SK-N-SH (cell line): ENCODE measurements around the gene TEX52. TPM values are rescaled to one million over a fixed set of nuclear protein-coding genes. Genes with fewer than 3 reads are reported as not detected.

Experiments
- CTCF ChIA-PET: fragments of 300-600, 350-600 bp; formaldehyde crosslinking; extraction: SDS; loops from one replicate; lab custom pipeline; 2021; lab: Yijun Ruan, JAX
- POLR2A ChIA-PET: fragments of 350-600 bp; sonication (Branson Sonifier 250); formaldehyde crosslinking; extraction: SDS; loops from one replicate; lab custom pipeline; 2020; ENCODE audit warnings: antibody characterized with exemption, inconsistent platforms; lab: Yijun Ruan, JAX
- DNase-seq: peaks from one replicate; pipeline ENCODE4 v3.0.0; 2012
- H2AFZ ChIP-seq: fragments of 200-600 bp; sonication (generic); 2 replicates; pipeline ENCODE4 v1.8.1; 2016; ENCODE audit warnings: antibody characterized with exemption, mild to moderate bottlenecking, low read depth
- H3F3A ChIP-seq: fragments of 200-600 bp; sonication (generic); replicated peaks from 2 replicates; pipeline ENCODE3; 2016; ENCODE audit warnings: antibody characterized with exemption, mild to moderate bottlenecking; ENCODE audit not compliant: insufficient read depth
- H3K27ac ChIP-seq, 2 experiments: fragments of 200-500 bp in 1 of 2; fragments of 200-600 bp in 1 of 2; sonication (Bioruptor generic) in 1 of 2; sonication (generic), shearing (Covaris generic) in 1 of 2; 2 replicates each; pipeline versions ENCODE4 v1.5.1 to v1.6.1; 2014 to 2016; ENCODE audit warnings: low read depth in 2 of 2, inconsistent platforms in 1 of 2, low read length in 1 of 2, mild to moderate bottlenecking in 1 of 2, mixed read lengths in 1 of 2
- H3K27me3 ChIP-seq: fragments of 200-600 bp; sonication (generic), shearing (Covaris generic); 2 replicates; pipeline ENCODE4 v1.6.1; 2016; ENCODE audit warnings: mixed run types; ENCODE audit not compliant: insufficient read depth
- H3K36me3 ChIP-seq, 2 experiments: fragments of 200-500 bp in 1 of 2; fragments of 200-600 bp in 1 of 2; sonication (Bioruptor generic) in 1 of 2; sonication (generic) in 1 of 2; replicated peaks in 1 of 2; 2 replicates each; pipeline versions ENCODE3 to v1.5.1; 2014 to 2016; ENCODE audit warnings: low read length in 1 of 2, mild to moderate bottlenecking in 1 of 2; ENCODE audit not compliant: insufficient read depth in 2 of 2, control insufficient read depth in 1 of 2
- H3K4me1 ChIP-seq, 2 experiments: fragments of 200-500 bp in 1 of 2; fragments of 200-600 bp in 1 of 2; sonication (Bioruptor generic) in 1 of 2; sonication (generic), shearing (Covaris generic) in 1 of 2; 2 replicates each; pipeline versions ENCODE4 v1.5.1 to v1.6.1; 2014 to 2016; ENCODE audit warnings: low read depth in 1 of 2, low read length in 1 of 2, mixed run types in 1 of 2; ENCODE audit not compliant: insufficient read depth in 2 of 2, control insufficient read depth in 1 of 2
- H3K4me2 ChIP-seq: fragments of 200-600 bp; sonication (generic), shearing (Covaris generic); 2 replicates; pipeline ENCODE4 v1.6.1; 2017; ENCODE audit warnings: mixed run types
- H3K4me3 ChIP-seq, 2 experiments: fragments of 200-500 bp in 1 of 2; fragments of 200-600 bp in 1 of 2; sonication (Bioruptor generic) in 1 of 2; sonication (generic), shearing (Covaris generic) in 1 of 2; 2 replicates each; pipeline versions ENCODE4 v1.5.1 to v1.8.1; 2014 to 2016; ENCODE audit warnings: low read depth in 2 of 2, inconsistent platforms in 1 of 2, low read length in 1 of 2, mild to moderate bottlenecking in 1 of 2, mixed read lengths in 1 of 2, moderate library complexity in 1 of 2
- H3K79me2 ChIP-seq: fragments of 200-600 bp; sonication (generic); 2 replicates; pipeline ENCODE4 v1.8.1; 2017; ENCODE audit warnings: mild to moderate bottlenecking; ENCODE audit not compliant: insufficient read depth
- H3K9ac ChIP-seq: fragments of 200-600 bp; sonication (generic); 2 replicates; pipeline ENCODE4 v1.6.1; 2017; ENCODE audit warnings: mixed run types
- H3K9me2 ChIP-seq: fragments of 200-600 bp; sonication (generic); 2 replicates; pipeline ENCODE4 v1.6.1; 2017; ENCODE audit warnings: mixed run types
- H3K9me3 ChIP-seq: fragments of 200-600 bp; sonication (generic); 2 replicates; pipeline ENCODE4 v1.6.1; 2017; ENCODE audit warnings: mixed run types, mild to moderate bottlenecking, moderate library complexity
- H4K20me1 ChIP-seq: fragments of 200-600 bp; sonication (generic); 2 replicates; pipeline ENCODE4 v1.6.1; 2017; ENCODE audit warnings: mild to moderate bottlenecking, mixed run types; ENCODE audit not compliant: insufficient read depth
- CHD2 ChIP-seq: fragments of 150-350 bp; IDR thresholded peaks from 2 replicates; pipeline ENCODE4 v1.6.1; 2018; ENCODE audit warnings: low read length; ENCODE audit not compliant: partially characterized antibody
- ELF1 ChIP-seq: IDR thresholded peaks from 2 replicates; pipeline ENCODE4 v1.4.0; 2012
- EP300 ChIP-seq, 2 experiments: IDR thresholded peaks; 2 replicates each; pipeline versions ENCODE4 v1.4.0 to v1.6.1; 2012; ENCODE audit warnings: borderline replicate concordance in 1 of 2, low read depth in 1 of 2, low read length in 1 of 2
- FOXJ3 ChIP-seq: sonication (generic); formaldehyde crosslinking; IDR thresholded peaks from 2 replicates; pipeline ENCODE4 v1.5.1; 2020; ENCODE audit warnings: mild to moderate bottlenecking, missing genetic modification reagents
- GABPA ChIP-seq: IDR thresholded peaks from 2 replicates; pipeline ENCODE4 v1.4.0; 2012; ENCODE audit warnings: low read depth, mild to moderate bottlenecking
- MEF2A ChIP-seq: IDR thresholded peaks from 2 replicates; pipeline ENCODE4 v1.4.0; 2012; ENCODE audit warnings: low read depth, borderline replicate concordance
- NFIC ChIP-seq: IDR thresholded peaks from 2 replicates; pipeline ENCODE4 v1.4.0; 2012; ENCODE audit warnings: borderline replicate concordance
- RAD21 ChIP-seq: IDR thresholded peaks from 2 replicates; pipeline ENCODE4 v1.6.1; 2012; ENCODE audit warnings: mild to moderate bottlenecking, low read length
- RCOR1 ChIP-seq: fragments of 150-350 bp; IDR thresholded peaks from 2 replicates; pipeline ENCODE4 v1.6.1; 2017; ENCODE audit warnings: antibody characterized with exemption, low read length
- RFX5 ChIP-seq: IDR thresholded peaks from 2 replicates; pipeline ENCODE4 v1.6.1; 2012; ENCODE audit warnings: mild to moderate bottlenecking, improper control_type of control experiment, low read length
- RXRA ChIP-seq: IDR thresholded peaks from 2 replicates; pipeline ENCODE4 v1.4.0; 2012; ENCODE audit warnings: low read depth, mild to moderate bottlenecking, borderline replicate concordance
- TAF1 ChIP-seq: IDR thresholded peaks from 2 replicates; pipeline ENCODE4 v1.6.1; 2012; ENCODE audit warnings: low read depth, mild to moderate bottlenecking, low read length, moderate library complexity, borderline replicate concordance
- YY1 ChIP-seq: IDR thresholded peaks from 2 replicates; pipeline ENCODE4 v1.4.0; 2012; ENCODE audit warnings: low read depth, mild to moderate bottlenecking
- WGBS: methylation state at CpG from one replicate; pipeline ENCODE4 v1.1.6; 2017; ENCODE audit warnings: low lambda C conversion rate; 5-methylcytosine and 5-hydroxymethylcytosine counted together
- polyA plus RNA-seq, 3 experiments: library from polyadenylated mRNA; depleted of rRNA; stranded (reverse); fragments of >200 nt; gene quantifications; 2 replicates each; pipeline ENCODE4 v1.2.3, GENCODE V29; 2012
- TF ChIP-seq, protein P1 (sequence below): fragments of 150-350 bp; IDR thresholded peaks from 2 replicates; pipeline ENCODE4 v1.6.1; 2016; ENCODE audit warnings: mild to moderate bottlenecking, low read depth, low read length
- TF ChIP-seq, protein P2 (sequence below): fragments of 200-600 bp; sonication (generic); IDR thresholded peaks from 2 replicates; pipeline ENCODE4 v1.6.1; 2017; ENCODE audit warnings: antibody characterized with exemption, mild to moderate bottlenecking, moderate library complexity
- TF ChIP-seq, protein P3 (sequence below): IDR thresholded peaks from 2 replicates; pipeline ENCODE4 v1.4.0; 2012; ENCODE audit warnings: low read depth
- TF ChIP-seq, protein P4 (sequence below): fragments of 150-350 bp; IDR thresholded peaks from 2 replicates; pipeline ENCODE4 v1.6.1; 2017; ENCODE audit warnings: antibody characterized with exemption, low read length, low read depth, borderline replicate concordance
- TF ChIP-seq, protein P5 (sequence below): IDR thresholded peaks from 2 replicates; pipeline ENCODE4 v1.6.1; 2012; ENCODE audit warnings: mild to moderate bottlenecking, low read depth, low read length, moderate library complexity

TEX52 gene
- polyA plus RNA-seq, 1 of the 3 experiments (the other 2 are of a cell fraction), result not detected

DNA sequence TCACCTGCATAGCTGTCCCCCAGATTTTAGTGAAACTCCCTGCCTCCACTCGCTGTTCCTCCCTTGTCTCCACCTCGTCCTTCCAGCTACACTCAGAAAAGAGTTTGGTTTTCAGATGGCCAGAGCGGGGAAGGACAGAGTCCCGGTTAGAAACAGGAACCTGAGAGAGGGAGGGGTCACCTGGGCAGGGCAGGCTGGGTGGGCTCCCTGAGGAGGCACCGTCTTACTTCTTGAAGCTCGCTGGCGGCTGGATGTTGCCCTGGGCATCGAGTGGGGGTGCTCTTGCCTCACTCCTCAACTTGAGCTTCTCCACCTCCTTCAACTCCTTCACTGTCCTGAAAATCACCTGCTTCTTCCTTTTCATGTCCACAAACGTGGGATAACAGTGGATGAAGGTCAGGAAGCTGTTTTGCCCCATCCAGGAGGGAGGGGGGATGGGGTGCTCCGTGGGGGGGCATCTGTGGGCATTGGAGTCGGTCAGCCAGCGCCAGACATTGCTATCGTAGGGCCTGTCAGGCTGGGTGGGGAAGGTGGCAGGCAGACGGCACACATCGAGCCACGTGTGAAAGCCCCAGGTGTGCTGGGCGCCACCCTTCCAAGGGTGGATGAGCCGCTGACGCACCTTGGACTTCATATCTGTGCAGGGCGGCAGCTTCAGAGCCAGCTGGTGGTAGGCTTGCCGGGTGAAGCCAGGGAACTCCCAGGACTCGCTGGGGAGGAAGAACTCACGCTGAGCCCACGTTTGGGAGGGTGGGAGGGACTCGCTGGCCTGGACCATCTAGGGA is 2.0 kb downstream of the TEX52 start:
- no peak overlapping the region for H3K4me3 ChIP-seq

DNA sequence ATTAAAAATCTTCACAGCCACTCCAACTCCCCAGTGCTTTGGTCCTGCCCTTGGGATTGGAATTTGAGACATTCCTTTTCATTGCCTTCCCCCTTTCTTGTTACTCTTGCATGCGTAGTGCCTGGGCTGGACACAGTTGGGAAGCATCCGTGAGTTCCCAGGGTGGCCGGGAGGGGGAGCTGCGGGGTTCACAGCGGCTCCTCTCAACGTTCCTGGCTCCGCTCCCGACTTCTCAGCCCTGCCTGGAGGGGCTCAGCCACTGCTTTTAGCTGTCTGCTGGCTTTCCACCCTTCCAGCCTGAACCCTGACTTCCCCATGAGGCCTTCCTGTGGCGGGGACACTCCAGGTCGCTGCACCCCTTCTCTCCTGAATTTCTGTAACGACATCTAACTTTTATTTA is 3.2 kb downstream of the TEX52 start:
- H2AFZ ChIP-seq, result no peak overlapping the region
- no peaks in the 10 kb centered on the region for H3K9me3 ChIP-seq
- H3F3A ChIP-seq, result peaks cover 3% of the 10 kb centered on the region
- no peak overlapping the region for H3K27ac ChIP-seq
- H3K9ac ChIP-seq, result no peak overlapping the region
- DNase-seq, result peak; percentile 93
- H3K4me2 ChIP-seq, result no peak overlapping the region
- peaks cover 0 to 6% of the 10 kb centered on the region in 2 experiments for H3K36me3 ChIP-seq
- H3K4me3 ChIP-seq, result no peak overlapping the region; a peak in 1 of 4 replicates
- ChIA-PET CTCF (interaction anchor here (0.6 to 3.8 kb wide), 38 partner anchors 8 to 1388 kb away, joined by 3 to 30 read pairs (median 4); no protein-coding TSS in a partner anchor), POLR2A (interaction anchor here (1.3 kb wide), 1 partner anchor 8 kb away, joined by 3 read pairs; no protein-coding TSS in a partner anchor)
- H3K79me2 ChIP-seq, result no peaks in the 10 kb centered on the region
- no peaks in the 10 kb centered on the region for H4K20me1 ChIP-seq
- H3K4me1 ChIP-seq, result no peaks in the 10 kb centered on the region
- WGBS, result 24% methylated on average over 9 of the region's 11 CpGs
- H3K9me2 ChIP-seq, result no peaks in the 10 kb centered on the region
- H3K27me3 ChIP-seq, result no peaks in the 10 kb centered on the region
- TF ChIP-seq MEF2A (no peak), NFIC (peak; percentile 44; the same call in 1 of the 2 replicates), ELF1 (no peak), RAD21 (peak; percentile 64), RCOR1 (peak; percentile 16; the same call in 1 of the 2 replicates), CHD2 (no peak), RFX5 (no peak), YY1 (no peak)
- TF ChIP-seq, protein P1, sequence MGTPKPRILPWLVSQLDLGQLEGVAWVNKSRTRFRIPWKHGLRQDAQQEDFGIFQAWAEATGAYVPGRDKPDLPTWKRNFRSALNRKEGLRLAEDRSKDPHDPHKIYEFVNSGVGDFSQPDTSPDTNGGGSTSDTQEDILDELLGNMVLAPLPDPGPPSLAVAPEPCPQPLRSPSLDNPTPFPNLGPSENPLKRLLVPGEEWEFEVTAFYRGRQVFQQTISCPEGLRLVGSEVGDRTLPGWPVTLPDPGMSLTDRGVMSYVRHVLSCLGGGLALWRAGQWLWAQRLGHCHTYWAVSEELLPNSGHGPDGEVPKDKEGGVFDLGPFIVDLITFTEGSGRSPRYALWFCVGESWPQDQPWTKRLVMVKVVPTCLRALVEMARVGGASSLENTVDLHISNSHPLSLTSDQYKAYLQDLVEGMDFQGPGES, result no peak
- TF ChIP-seq, protein P2, sequence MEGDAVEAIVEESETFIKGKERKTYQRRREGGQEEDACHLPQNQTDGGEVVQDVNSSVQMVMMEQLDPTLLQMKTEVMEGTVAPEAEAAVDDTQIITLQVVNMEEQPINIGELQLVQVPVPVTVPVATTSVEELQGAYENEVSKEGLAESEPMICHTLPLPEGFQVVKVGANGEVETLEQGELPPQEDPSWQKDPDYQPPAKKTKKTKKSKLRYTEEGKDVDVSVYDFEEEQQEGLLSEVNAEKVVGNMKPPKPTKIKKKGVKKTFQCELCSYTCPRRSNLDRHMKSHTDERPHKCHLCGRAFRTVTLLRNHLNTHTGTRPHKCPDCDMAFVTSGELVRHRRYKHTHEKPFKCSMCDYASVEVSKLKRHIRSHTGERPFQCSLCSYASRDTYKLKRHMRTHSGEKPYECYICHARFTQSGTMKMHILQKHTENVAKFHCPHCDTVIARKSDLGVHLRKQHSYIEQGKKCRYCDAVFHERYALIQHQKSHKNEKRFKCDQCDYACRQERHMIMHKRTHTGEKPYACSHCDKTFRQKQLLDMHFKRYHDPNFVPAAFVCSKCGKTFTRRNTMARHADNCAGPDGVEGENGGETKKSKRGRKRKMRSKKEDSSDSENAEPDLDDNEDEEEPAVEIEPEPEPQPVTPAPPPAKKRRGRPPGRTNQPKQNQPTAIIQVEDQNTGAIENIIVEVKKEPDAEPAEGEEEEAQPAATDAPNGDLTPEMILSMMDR, result peak; percentile 89
- TF ChIP-seq, protein P3, sequence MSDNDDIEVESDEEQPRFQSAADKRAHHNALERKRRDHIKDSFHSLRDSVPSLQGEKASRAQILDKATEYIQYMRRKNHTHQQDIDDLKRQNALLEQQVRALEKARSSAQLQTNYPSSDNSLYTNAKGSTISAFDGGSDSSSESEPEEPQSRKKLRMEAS, result no peak
- TF ChIP-seq, protein P4, sequence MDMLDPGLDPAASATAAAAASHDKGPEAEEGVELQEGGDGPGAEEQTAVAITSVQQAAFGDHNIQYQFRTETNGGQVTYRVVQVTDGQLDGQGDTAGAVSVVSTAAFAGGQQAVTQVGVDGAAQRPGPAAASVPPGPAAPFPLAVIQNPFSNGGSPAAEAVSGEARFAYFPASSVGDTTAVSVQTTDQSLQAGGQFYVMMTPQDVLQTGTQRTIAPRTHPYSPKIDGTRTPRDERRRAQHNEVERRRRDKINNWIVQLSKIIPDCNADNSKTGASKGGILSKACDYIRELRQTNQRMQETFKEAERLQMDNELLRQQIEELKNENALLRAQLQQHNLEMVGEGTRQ, result no peak

More for the DNA sequence above, 2.0 kb downstream of the TEX52 start:
- Histone ChIP-seq H3K4me1 (no peaks in the 10 kb centered on the region), H3K4me2 (no peak overlapping the region), H3K27ac (no peak overlapping the region), H4K20me1 (no peaks in the 10 kb centered on the region), H2AFZ (no peak overlapping the region), H3K9me2 (no peaks in the 10 kb centered on the region), H3K79me2 (no peaks in the 10 kb centered on the region), H3K9ac (no peak overlapping the region), H3K36me3 (peaks cover 0 to 15% of the 10 kb centered on the region in 2 experiments), H3F3A (peaks cover 3% of the 10 kb centered on the region), H3K27me3 (no peaks in the 10 kb centered on the region), H3K9me3 (no peaks in the 10 kb centered on the region)
- 89% methylated on average over 23 of the region's 25 CpGs for WGBS
- CTCF ChIA-PET, result interaction anchor here (0.7 to 3.8 kb wide), 21 partner anchors 8 to 190 kb away, joined by 3 to 30 read pairs (median 6); no protein-coding TSS in a partner anchor
- TF ChIP-seq GABPA (no peak), ELF1 (no peak), TAF1 (no peak), EP300 (IDR thresholded peaks at IDR 0.05; ENCODE audit: borderline replicate concordance in 1 of 2, low read depth in 1 of 2, low read length in 1 of 2) (no peak), RXRA (no peak), FOXJ3 (CRISPR knock-in tag) (no peak), RFX5 (no peak)
- TF ChIP-seq, protein P5, sequence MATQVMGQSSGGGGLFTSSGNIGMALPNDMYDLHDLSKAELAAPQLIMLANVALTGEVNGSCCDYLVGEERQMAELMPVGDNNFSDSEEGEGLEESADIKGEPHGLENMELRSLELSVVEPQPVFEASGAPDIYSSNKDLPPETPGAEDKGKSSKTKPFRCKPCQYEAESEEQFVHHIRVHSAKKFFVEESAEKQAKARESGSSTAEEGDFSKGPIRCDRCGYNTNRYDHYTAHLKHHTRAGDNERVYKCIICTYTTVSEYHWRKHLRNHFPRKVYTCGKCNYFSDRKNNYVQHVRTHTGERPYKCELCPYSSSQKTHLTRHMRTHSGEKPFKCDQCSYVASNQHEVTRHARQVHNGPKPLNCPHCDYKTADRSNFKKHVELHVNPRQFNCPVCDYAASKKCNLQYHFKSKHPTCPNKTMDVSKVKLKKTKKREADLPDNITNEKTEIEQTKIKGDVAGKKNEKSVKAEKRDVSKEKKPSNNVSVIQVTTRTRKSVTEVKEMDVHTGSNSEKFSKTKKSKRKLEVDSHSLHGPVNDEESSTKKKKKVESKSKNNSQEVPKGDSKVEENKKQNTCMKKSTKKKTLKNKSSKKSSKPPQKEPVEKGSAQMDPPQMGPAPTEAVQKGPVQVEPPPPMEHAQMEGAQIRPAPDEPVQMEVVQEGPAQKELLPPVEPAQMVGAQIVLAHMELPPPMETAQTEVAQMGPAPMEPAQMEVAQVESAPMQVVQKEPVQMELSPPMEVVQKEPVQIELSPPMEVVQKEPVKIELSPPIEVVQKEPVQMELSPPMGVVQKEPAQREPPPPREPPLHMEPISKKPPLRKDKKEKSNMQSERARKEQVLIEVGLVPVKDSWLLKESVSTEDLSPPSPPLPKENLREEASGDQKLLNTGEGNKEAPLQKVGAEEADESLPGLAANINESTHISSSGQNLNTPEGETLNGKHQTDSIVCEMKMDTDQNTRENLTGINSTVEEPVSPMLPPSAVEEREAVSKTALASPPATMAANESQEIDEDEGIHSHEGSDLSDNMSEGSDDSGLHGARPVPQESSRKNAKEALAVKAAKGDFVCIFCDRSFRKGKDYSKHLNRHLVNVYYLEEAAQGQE, result no peak
- POLR2A ChIA-PET, result no interaction called here
- no peak for DNase-seq
